SKM-1 (cell line): ENCODE results near the gene AARS2.
A peak's percentile ranks its signal among the peaks of the same experiment; 100 is the strongest.

Source experiments
- DNase-seq: peaks from one replicate; lab custom pipeline; 2025; ENCODE audit not compliant: unreplicated experiment; lab: John Stamatoyannopoulos, UW

AARS2 gene

GRCh38 chr6:44277763-44278162 lies 35.4 kb downstream of the AARS2 start:
- no peak for DNase-seq

GRCh38 chr6:44276667-44277640 lies 36.2 kb downstream of the AARS2 start:
- DNase-seq = no peak

GRCh38 chr6:44275749-44276648 lies 37.1 kb downstream of the AARS2 start:
- DNase-seq = no peak

- no peak for DNase-seq
Measured at GRCh38 chr6:44275271-44275748, 37.8 kb downstream of the AARS2 start.

- no peak for DNase-seq
Measured at GRCh38 chr6:44273617-44274016, 39.5 kb downstream of the AARS2 start.

- DNase-seq = no peak
Measured at GRCh38 chr6:44272999-44273566, 40.1 kb downstream of the AARS2 start.

GRCh38 chr6:44272529-44272928 lies 40.6 kb downstream of the AARS2 start:
- no peak for DNase-seq

GRCh38 chr6:44271914-44272313 lies 41.2 kb downstream of the AARS2 start:
- no peak for DNase-seq

- DNase-seq = no peak
Measured at GRCh38 chr6:44271406-44271723, 41.8 kb downstream of the AARS2 start.

GRCh38 chr6:44270526-44271405 lies 42.4 kb downstream of the AARS2 start:
- no peak for DNase-seq

- no peak for DNase-seq
Measured at GRCh38 chr6:44269921-44270525, 43.1 kb downstream of the AARS2 start, which contains the start of gene TMEM151B. TSS of gene TMEM151B (plus strand) at chr6:44270450. CDS start at chr6:44270743, 293 bp downstream.

GRCh38 chr6:44269178-44269920 lies 43.8 kb downstream of the AARS2 start:
- no peak for DNase-seq

GRCh38 chr6:44268095-44268628 lies 45.0 kb downstream of the AARS2 start:
- peak; percentile 21 for DNase-seq

GRCh38 chr6:44267252-44267651 lies 45.9 kb downstream of the AARS2 start:
- no peak for DNase-seq

GRCh38 chr6:44266347-44266746 lies 46.8 kb downstream of the AARS2 start:
- DNase-seq = no peak

- DNase-seq = no peak
Measured at GRCh38 chr6:44265722-44266233, 47.4 kb downstream of the AARS2 start.

- DNase-seq = peak; percentile 45
Measured at GRCh38 chr6:44265007-44265721, 48.0 kb downstream of the AARS2 start, which contains the start of gene NFKBIE. TSS of gene NFKBIE (minus strand) at chr6:44265551. CDS start at chr6:44265346, 205 bp downstream.
